Stimulated activated CD4-positive, alpha-beta T cell treated with anti-CD3 and anti-CD28 coated beads, Interleukin-1b, Interleukin-23, amount 100 ng/mL, for 48 hours (primary cell): ENCODE results near the gene ABHD2.
A peak's percentile ranks its signal among the peaks of the same experiment; 100 is the strongest.

Experiments
- DNase-seq: peaks from one replicate; pipeline ENCODE4 v3.0.0-alpha.2; 2020

Gene ABHD2

DNA sequence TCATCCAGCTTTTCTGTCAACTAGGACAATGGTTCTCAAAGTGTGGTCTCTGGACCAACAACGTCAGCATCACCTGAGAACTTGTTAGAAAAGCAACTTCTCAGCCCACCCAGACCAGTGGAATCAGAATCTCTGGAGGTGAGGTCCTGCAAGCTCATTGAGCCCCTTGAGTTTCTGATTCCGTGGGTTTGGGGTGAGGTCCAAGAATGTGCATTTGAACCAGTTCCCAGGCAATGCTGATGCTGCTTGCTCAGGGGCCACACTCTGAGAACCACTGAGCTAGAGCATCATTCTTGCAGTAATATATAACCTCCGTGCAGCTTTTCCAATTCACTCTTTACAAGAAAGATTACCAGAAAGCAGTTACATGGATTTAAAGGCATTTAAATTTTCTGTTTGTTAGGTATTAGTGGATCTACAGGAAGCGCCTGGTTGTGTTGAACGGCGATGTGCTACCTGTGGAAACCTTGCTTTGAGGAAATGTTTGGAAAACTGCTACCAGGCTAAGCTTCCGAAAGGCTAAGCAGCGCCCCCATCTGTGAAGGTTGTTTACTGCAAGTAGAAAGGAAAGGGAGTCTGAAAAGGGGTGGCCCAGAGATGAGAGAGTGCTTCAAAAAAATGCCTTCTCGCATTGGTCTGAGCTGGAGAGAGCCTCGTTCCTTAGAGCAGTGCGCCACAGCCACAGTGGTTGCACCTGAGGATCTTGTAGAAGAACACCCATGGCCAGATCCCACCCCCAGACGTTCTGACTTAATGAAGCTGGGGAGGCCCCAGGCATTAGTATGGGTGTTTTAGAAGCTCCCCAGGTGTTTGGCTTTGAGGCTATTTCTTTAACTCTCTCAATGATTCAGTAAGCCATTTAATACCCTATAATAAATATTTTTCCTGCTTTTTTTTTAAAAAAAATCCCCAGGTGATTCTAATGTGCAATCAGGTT is 83.1 kb downstream of the ABHD2 start:
- peak; percentile 32 for DNase-seq

- DNase-seq = no peak
Observed at GRCh38 chr15:89172921-89173320, 84.7 kb downstream of the ABHD2 start.

- no peak for DNase-seq
Observed at GRCh38 chr15:89174476-89174875, 86.2 kb downstream of the ABHD2 start.

DNA sequence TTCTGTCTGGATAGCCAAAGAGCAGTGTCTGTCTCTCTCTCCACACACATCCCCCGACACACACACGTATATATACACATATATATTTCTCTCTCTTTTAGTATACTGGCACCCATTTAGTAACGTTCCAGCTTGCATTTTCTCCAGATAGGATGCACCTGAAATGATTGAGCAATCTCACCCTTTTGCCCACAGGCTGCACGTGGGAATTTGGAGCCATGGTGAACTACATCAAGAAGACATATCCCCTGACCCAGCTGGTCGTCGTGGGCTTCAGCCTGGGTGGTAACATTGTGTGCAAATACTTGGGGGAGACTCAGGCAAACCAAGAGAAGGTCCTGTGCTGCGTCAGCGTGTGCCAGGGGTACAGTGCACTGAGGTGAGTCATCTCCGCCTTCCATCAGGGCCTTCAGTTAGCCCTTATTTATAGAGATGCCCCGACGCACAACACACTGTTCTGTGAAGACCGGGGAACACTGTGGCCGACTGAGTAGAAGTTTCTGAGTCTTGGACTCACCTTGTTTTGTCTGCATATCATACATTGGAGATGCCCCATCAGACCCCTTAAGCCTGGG is 87.4 kb downstream of the ABHD2 start:
- no peak for DNase-seq

DNA sequence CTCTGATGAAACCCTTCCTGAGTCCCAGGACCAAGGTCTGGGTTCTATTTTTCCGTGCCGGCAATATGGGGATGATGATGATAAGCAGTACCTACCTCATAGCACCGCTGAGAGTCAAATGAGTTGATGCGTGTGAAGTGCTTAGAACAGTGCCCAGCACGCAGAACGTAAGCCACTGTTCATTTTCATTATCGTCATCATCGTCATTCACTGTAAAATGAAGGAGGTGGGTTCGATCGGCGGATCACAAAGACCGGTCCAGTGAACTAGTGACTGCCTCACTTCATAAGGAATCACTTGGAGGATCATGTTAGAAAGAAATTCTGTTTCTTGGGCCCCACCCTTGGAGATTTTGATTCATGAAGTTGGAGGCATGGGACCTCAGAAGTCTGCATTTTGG is 88.9 kb downstream of the ABHD2 start:
- no peak for DNase-seq

DNA sequence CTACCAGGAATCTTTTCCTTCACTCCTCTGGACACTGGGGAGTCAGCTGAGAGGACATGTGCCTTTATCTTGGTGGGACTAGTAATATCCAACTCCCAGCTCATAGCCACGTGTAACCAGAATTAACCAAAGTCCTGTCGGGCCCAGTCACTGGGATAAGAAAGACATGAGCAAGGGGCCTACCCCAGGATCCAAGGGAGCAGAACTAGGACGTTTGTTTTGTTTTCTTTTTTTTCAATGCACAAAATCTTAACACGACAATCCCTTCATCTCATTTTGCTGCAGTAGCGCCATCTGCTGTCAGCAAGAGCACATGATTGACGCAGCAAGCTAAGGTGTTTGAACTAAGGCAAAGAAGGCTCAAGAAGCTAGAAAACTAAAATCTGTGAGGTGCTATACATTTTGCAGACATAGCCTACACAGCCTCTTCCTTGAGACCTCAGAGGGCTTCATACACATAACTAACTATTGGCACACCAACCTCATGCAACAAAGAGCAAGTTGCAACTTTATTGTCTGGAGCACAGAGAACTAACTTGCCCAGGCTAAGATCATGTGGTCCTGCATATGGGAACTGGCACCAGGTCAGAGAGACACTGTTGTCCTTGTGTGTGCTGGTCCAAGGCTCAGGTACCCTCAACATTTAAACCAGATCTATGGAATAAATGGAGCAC is 89.5 kb downstream of the ABHD2 start:
- peak; percentile 59 for DNase-seq

- DNase-seq = no peak
Observed at GRCh38 chr15:89178307-89178977, 90.2 kb downstream of the ABHD2 start.

DNA sequence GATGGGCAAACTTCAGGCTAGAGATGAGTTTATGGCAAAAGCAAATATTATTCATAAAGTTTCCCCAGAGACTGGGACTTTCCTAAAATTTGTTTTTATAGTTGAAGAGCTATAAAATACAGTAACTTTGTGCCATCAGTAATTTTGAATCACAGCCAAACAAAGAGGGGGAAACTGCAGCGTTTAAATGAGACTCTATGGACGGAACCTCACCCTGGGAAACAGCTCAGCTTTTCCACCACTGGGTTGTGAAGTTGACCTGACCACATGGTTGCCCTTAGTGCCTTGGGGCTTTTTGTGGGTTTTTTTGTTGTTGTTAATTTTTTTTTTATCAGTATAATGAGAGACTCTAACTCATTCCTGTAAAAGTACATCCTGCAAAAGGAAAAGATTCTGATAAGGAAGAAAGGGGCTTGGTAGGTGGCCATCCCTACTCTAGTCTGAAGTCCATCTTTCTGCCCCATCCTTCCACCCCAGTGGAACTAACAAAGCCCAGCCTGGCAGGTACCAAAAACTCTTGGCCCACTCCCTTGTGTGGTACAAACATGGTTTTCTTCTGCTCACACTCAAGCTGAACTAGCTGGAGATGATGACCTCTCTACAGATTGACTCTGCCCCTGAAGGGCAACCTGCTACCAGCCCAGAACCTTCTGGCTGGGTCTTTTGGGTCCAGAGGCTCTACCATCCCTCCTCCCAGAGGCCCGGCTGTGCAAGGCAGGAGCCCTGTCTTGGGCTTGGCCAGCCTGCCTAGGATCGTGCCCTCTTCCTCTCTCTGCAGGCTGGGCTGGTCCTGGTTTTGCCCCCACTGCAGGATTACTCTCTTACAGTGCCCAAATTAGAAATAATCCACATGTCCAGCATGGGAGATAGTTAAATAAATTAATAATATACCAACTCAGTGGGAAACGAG is 92.0 kb downstream of the ABHD2 start:
- DNase-seq = peak; percentile 73

DNA sequence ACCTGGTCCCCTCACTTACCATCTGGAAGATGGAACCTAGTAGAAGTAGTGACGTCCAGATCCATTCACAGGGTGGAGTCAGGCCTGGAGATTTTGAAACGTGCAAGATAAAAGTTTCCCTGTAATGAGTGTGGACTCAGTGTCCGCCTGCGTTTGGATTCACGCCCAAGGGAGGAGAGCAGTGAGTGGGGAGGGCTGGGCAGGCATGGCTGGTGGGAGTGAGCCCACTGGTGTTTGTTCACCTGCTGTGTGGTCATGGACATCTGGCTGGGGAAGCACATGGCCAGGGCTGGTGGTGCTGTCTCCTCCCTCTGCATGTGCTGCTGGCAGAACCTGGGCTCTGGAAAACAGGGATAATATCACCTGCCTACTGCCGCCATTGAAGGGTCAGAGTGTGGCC is 96.1 kb downstream of the ABHD2 start:
- no peak for DNase-seq

GRCh38 chr15:89184886-89185526 is 96.8 kb downstream of the ABHD2 start:
- DNase-seq = no peak

GRCh38 chr15:89186803-89187202 is 98.5 kb downstream of the ABHD2 start:
- DNase-seq = no peak

- no peak for DNase-seq
Observed at GRCh38 chr15:89187301-89187985, 99.2 kb downstream of the ABHD2 start.

- DNase-seq = no peak
Observed at GRCh38 chr15:89187986-89188514, 99.8 kb downstream of the ABHD2 start.

- no peak for DNase-seq
Observed at GRCh38 chr15:89192136-89192535, 103.9 kb downstream of the ABHD2 start.

DNA sequence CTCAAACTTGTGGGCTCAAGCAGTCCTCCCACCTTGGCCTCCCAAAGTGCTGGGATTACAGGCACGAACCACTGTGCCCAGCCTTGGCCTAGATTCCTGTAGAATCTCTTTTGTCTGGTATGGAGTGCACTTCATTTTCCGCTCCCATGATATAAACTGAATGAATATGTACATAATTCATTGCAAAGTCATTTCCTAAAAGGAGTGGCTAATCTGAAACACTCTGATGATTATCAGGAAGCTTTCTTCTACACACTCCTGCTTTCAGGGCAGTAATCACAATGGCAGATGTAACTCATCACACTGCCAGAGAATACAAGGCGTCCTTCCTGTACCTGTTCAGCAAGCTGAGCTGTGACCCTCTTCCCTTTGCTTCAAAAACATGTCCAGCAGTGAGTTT is 104.5 kb downstream of the ABHD2 start:
- DNase-seq = no peak

DNA sequence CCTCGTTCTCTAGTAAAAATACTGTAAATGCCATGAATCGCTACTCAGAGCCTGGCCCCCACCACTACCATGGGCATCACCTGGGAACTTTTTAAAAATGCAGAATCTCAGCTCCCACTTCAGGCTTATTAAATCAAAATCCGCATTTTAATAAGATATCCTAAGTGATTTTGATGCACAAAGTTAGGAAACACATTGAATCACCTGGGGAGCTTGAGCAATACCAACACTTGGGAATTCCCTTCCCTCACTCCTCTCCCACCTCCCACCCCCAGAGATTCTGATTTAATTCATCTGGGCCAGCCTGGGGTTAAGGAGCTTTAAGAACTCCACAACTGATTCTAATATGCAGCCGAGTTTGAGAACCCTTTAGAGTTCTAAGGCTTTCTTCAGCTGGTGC is 106.4 kb downstream of the ABHD2 start:
- DNase-seq = no peak

- no peak for DNase-seq
Observed at GRCh38 chr15:89195836-89196235, 107.6 kb downstream of the ABHD2 start.

DNA sequence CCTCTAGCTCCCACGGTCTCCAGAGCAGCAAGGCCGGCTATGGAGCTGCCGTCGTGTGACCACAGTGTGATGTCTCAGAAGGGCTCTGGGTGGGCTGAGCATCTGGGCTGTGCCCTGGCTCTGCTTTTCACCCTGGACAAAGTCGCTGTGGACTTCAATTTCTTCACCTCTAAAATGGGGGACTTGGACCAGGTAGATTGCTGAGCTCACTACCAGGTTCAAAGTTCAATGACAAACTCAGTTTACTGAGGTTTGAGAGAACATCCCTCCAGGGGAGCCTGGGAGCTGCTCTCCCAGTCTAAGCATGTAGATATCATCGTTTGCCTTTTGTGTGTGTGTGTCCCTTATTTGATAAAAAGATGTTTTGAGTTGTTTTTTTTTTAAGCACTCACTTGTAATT is 108.0 kb downstream of the ABHD2 start:
- no peak for DNase-seq

- peak; percentile 55 for DNase-seq
Observed at GRCh38 chr15:89196994-89197393, 108.7 kb downstream of the ABHD2 start.

- peak; percentile 30 for DNase-seq
Observed at GRCh38 chr15:89197503-89197971, 109.3 kb downstream of the ABHD2 start.

GRCh38 chr15:89198196-89198595 is 109.9 kb downstream of the ABHD2 start:
- DNase-seq = no peak
